Glomerular endothelial cell (primary cell): Measurements from ENCODE around the gene RAD51B. TPM values are rescaled to one million over a fixed set of nuclear protein-coding genes. Genes with fewer than 3 reads are reported as not detected.

Experiments
- DNase-seq: peaks from one replicate; pipeline ENCODE4 v3.0.0-alpha.2; 2011; ENCODE audit warnings: low read depth, low spot score; ENCODE audit errors: extremely low read depth
- total RNA-seq: library from RNA; depleted of rRNA; stranded (reverse); fragments of >200 nt; gene quantifications from 2 replicates; pipeline ENCODE4 v1.2.3, GENCODE V29; 2015

Gene RAD51B
- total RNA-seq, 1 donor from 2014 or later: 9.7 TPM

- DNase-seq: no peak
These were observed 549.9 kb downstream of the RAD51B start for GRCh38 chr14:68369281-68370056.

- DNase-seq: no peak
These were observed 550.4 kb downstream of the RAD51B start for GRCh38 chr14:68370057-68370360.

GRCh38 chr14:68372368-68372767 lies 552.8 kb downstream of the RAD51B start:
- no peak for DNase-seq

GRCh38 chr14:68373124-68373646 lies 553.6 kb downstream of the RAD51B start:
- no peak for DNase-seq

- no peak for DNase-seq
These were observed 554.4 kb downstream of the RAD51B start for GRCh38 chr14:68373847-68374444.

GRCh38 chr14:68374682-68375081 lies 555.1 kb downstream of the RAD51B start:
- DNase-seq: no peak

- no peak for DNase-seq
These were observed 555.8 kb downstream of the RAD51B start for GRCh38 chr14:68375376-68375775.

- DNase-seq: no peak
These were observed 556.6 kb downstream of the RAD51B start for GRCh38 chr14:68376067-68376779.

- DNase-seq: no peak
These were observed 557.4 kb downstream of the RAD51B start for GRCh38 chr14:68377006-68377405.

GRCh38 chr14:68377459-68377858 lies 557.9 kb downstream of the RAD51B start:
- no peak for DNase-seq

- DNase-seq: no peak
These were observed 560.1 kb downstream of the RAD51B start for GRCh38 chr14:68379510-68380328.

GRCh38 chr14:68380329-68380741 lies 560.8 kb downstream of the RAD51B start:
- no peak for DNase-seq

- DNase-seq: no peak
These were observed 564.8 kb downstream of the RAD51B start for GRCh38 chr14:68384335-68384734.

- no peak for DNase-seq
These were observed 565.3 kb downstream of the RAD51B start for GRCh38 chr14:68384881-68385280.

- DNase-seq: no peak
These were observed 566.9 kb downstream of the RAD51B start for GRCh38 chr14:68386446-68386845.

- no peak for DNase-seq
These were observed 567.6 kb downstream of the RAD51B start for GRCh38 chr14:68386950-68387779.

- DNase-seq: no peak
These were observed 570.4 kb downstream of the RAD51B start for GRCh38 chr14:68389943-68390342.

GRCh38 chr14:68390741-68391140 lies 571.2 kb downstream of the RAD51B start:
- no peak for DNase-seq

GRCh38 chr14:68391311-68392014 lies 571.9 kb downstream of the RAD51B start:
- no peak for DNase-seq
